Measurements from ENCODE around the gene EFCAB10. TPM values are rescaled to one million over a fixed set of nuclear protein-coding genes. Genes with fewer than 3 reads are reported as not detected.
"Not testable (repeated sequence)": the region's sequence is repeated elsewhere in the genome, so short reads cannot be mapped to it uniquely, and the experiment has no call there.

Gene EFCAB10
- total RNA-seq, 1 donor from 2014 or later = not detected

DNA sequence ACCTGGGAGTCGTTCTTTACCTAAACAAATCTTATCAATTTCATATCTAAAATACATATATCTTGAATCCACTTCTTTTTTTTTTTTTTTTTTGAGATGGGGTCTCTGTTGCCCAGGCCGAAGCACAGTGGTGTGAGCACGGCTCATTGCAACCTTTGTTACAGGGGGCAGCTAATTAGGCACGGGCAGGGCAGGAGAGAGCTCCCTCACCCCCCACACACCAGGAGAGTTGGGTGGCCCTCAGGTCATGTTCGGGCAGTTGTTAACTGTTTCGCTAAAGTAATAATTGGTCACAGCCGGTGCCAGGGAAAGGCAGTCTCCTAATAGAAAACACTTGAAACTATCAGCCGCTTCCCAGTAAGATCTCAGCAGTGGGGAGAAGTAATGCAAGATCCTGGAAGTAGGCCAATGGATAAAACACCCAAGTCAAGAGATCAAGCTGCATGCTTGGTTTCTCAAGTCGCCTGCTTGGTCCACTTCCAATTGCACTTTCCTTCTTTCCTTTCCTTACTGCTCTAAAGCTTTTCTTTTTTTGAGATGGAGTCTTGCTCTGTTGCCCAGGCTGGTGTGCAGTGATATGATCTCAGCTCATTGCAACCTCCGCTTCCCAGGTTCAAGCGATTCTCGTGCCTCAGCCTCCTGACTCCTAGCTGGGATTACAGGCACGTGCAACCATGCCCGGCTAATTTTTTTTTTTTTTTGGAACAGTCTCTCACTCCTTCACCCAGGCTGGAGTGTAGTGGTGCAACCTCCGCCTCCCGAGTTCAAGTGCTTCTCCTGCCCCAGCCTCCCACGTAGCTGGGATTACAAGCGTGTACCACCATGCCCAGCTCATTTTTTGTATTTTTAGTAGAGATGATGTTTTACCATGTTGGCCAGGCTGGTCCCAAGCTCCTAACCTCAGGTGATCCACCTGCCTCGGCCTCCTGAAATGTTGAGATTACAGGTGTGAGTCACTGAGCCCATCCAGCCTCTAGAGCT is 21.3 kb upstream of the EFCAB10 start:
- Mint-ChIP-seq H3K9me3 (no peaks in the 10 kb centered on the region), H3K27me3 (ENCODE audit: low read depth) (no peaks in the 10 kb centered on the region), H3K27ac (no peak overlapping the region), H3K4me1 (no peaks in the 10 kb centered on the region), H3K36me3 (no peaks in the 10 kb centered on the region), H3K4me3 (no peak overlapping the region)
- DNase-seq (ENCODE audit: low spot score in 2 of 2, unreplicated experiment in 2 of 2) = no peak
- TF ChIP-seq, protein P1, sequence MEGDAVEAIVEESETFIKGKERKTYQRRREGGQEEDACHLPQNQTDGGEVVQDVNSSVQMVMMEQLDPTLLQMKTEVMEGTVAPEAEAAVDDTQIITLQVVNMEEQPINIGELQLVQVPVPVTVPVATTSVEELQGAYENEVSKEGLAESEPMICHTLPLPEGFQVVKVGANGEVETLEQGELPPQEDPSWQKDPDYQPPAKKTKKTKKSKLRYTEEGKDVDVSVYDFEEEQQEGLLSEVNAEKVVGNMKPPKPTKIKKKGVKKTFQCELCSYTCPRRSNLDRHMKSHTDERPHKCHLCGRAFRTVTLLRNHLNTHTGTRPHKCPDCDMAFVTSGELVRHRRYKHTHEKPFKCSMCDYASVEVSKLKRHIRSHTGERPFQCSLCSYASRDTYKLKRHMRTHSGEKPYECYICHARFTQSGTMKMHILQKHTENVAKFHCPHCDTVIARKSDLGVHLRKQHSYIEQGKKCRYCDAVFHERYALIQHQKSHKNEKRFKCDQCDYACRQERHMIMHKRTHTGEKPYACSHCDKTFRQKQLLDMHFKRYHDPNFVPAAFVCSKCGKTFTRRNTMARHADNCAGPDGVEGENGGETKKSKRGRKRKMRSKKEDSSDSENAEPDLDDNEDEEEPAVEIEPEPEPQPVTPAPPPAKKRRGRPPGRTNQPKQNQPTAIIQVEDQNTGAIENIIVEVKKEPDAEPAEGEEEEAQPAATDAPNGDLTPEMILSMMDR (IDR thresholded peaks at IDR 0.05; ENCODE audit: unreplicated experiment) = no peak

DNA sequence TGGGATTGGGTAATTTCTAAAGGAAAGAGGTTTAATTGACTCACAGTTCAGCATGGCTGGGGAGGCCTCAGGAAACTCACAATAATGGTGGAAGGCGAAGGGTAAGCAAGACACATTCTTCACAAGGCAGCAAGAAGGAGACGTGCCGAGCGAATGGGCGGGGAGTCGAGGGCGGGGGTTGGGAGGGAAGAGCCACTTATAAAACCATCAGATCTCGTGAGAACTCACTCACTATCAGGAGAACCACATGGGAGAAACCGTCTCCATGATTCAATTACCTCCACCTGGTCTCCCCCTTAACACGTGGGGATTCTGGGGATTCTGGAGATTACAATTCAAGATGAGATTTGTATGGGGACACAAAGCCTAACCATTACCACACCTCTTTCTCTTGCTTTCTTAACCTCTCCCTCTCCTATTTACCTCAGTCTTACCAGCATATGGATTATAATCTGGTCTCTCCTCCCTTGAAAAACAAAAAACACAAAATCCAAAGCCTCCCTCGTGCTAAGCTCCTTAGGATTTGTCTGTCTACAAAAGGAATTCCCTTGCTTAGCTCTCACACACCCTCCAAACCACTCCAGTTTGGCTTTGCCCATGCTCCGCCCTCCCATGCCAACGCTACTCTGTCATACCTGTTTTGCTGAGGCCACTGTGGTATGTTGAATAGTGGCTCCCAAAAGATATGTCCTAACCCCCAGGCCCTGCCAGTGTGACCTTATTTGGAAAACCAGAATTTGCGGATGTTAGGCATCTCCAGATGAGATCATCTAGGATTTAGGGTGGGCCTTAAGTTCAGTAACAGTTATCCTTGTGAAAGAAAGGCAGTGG is 19.6 kb upstream of the EFCAB10 start:
- DNase-seq (ENCODE audit: low spot score in 2 of 2, unreplicated experiment in 2 of 2) = no peak
- H3K27me3 Mint-ChIP-seq (ENCODE audit: low read depth) = no peaks in the 10 kb centered on the region
- no peaks in the 10 kb centered on the region for H3K4me1 Mint-ChIP-seq
- no peaks in the 10 kb centered on the region for H3K36me3 Mint-ChIP-seq
- H3K4me3 Mint-ChIP-seq = no peak overlapping the region
- no peaks in the 10 kb centered on the region for H3K9me3 Mint-ChIP-seq
- TF ChIP-seq, protein P1 (IDR thresholded peaks at IDR 0.05; ENCODE audit: unreplicated experiment) = no peak
- H3K27ac Mint-ChIP-seq = no peak overlapping the region

DNA sequence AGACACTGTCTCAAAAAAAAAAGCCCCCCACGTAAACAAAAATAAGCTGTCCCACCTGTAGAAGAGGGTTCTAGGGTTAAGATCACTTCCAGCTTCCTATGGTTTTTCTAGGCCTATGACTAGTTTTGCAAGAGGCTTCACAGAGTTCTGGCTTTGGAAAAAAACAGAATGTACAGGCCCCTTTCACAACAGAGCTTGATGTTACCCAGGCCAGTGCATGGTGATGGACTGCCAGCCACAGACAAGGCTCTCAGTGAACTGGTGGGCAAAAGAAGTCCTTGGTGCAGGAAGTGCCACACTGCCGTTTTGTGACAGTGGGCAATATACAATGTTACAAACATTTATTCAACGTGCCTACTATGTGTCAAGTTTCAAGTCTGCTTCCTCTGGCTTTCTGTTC is 18.3 kb upstream of the EFCAB10 start:
- DNase-seq (ENCODE audit: low spot score in 2 of 2, unreplicated experiment in 2 of 2) = no peak
- Mint-ChIP-seq H3K27me3 (ENCODE audit: low read depth) (no peaks in the 10 kb centered on the region), H3K4me3 (no peak overlapping the region), H3K9me3 (no peaks in the 10 kb centered on the region), H3K4me1 (no peaks in the 10 kb centered on the region), H3K27ac (no peak overlapping the region), H3K36me3 (no peaks in the 10 kb centered on the region)
- TF ChIP-seq, protein P1 (IDR thresholded peaks at IDR 0.05; ENCODE audit: unreplicated experiment) = no peak

DNA sequence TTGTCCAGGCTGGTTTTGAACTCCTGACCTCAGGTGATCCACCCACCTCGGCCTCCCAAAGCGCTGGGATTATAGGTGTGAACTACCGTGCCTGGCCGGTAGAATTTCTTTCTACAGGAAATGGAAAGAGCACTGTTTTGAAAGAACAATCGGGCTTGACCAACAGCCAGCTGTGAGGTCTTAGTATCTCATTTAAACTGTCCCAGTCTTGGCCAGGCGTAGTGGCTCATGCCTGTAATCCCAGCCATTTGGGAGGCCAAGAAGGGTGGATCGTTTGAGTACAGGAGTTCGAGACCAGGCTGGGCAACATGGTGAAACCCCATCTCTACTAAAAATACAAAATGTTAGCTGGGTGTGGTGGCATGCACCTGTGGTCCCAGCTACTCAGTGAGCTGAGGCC is 17.8 kb upstream of the EFCAB10 start:
- not testable (repeated sequence) for H3K4me1 Mint-ChIP-seq; H3K27ac Mint-ChIP-seq; H3K9me3 Mint-ChIP-seq; H3K36me3 Mint-ChIP-seq; DNase-seq (ENCODE audit: low spot score in 2 of 2, unreplicated experiment in 2 of 2); H3K4me3 Mint-ChIP-seq; H3K27me3 Mint-ChIP-seq (ENCODE audit: low read depth)

DNA sequence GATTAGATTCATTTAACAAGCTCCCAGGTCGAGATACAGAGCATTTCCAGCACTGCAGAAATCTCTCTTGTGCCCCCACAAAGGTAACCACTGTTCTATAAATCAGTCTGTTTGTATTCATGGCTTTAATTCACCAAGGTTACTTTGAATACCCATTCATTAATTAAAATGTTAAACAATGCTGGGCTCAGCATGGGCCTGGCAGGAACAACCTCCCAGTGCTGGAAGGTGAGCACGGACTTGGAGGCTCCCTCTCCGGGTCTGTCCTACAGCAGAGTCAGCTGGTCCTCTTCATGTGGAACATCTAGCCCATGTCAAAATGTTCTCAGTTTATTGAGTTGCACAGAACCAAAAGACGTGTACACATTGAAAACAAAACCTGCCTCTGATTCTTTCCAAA is 15.6 kb upstream of the EFCAB10 start:
- H3K36me3 Mint-ChIP-seq = no peaks in the 10 kb centered on the region
- no peak for DNase-seq (ENCODE audit: low spot score in 2 of 2, unreplicated experiment in 2 of 2)
- no peaks in the 10 kb centered on the region for H3K4me1 Mint-ChIP-seq
- no peak overlapping the region for H3K27ac Mint-ChIP-seq
- TF ChIP-seq, protein P1 (IDR thresholded peaks at IDR 0.05; ENCODE audit: unreplicated experiment) = no peak
- no peak overlapping the region for H3K4me3 Mint-ChIP-seq
- no peaks in the 10 kb centered on the region for H3K27me3 Mint-ChIP-seq (ENCODE audit: low read depth)
- H3K9me3 Mint-ChIP-seq = no peaks in the 10 kb centered on the region

DNA sequence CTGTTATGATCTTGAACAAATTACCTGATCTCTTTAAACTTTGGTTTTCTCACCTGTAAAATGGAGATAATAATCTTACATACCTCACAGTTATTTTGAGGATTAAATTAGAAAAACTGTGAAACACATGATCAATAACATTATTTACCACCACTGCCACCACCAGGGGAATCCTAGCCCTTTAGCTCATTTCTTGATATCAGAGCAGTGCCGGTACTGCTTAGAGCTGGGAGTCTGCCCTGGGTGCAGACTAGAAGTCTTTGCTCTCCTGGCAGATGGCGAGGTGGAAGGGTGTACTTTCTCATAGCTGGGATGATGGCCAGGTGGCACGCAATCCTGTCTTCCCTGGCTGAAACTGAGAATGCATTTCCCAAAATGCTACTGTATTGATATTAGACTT is 12.7 kb upstream of the EFCAB10 start:
- Mint-ChIP-seq H3K27me3 (ENCODE audit: low read depth) (no peaks in the 10 kb centered on the region), H3K4me3 (no peak overlapping the region), H3K4me1 (no peaks in the 10 kb centered on the region), H3K27ac (no peak overlapping the region), H3K36me3 (no peaks in the 10 kb centered on the region), H3K9me3 (no peaks in the 10 kb centered on the region)
- DNase-seq (ENCODE audit: low spot score in 2 of 2, unreplicated experiment in 2 of 2) = no peak
- TF ChIP-seq, protein P1 (IDR thresholded peaks at IDR 0.05; ENCODE audit: unreplicated experiment) = no peak
